IMR-90 (cell line): ENCODE data around the gene KCNT1. TPM values are rescaled to one million over a fixed set of nuclear protein-coding genes. Genes with fewer than 3 reads are reported as not detected.
A peak's percentile ranks its signal among the peaks of the same experiment; 100 is the strongest.

Source experiments
- ATAC-seq: fragments of 200-7000 bp; cut with Tn5 transposase; 2 replicates; pipeline ENCODE4 v1.9.1; 2020; ENCODE audit warnings: low read depth, mild to moderate bottlenecking, moderate library complexity
- BruUV-seq: library from RNA; stranded (reverse); fragments of 400-500 nt; replicated peaks from 2 replicates; lab custom pipeline; 2021; lab: Mats Ljungman, UMichigan
- CTCF ChIA-PET: fragments of 300-600 bp; formaldehyde crosslinking; extraction: SDS; loops from one replicate; lab custom pipeline; 2021; ENCODE audit warnings: antibody characterized with exemption; lab: Yijun Ruan, JAX
- POLR2A ChIA-PET: fragments of 300-600 bp; sonication (Branson Sonifier 250); formaldehyde crosslinking; loops from one replicate; lab custom pipeline; 2022; ENCODE audit warnings: antibody characterized with exemption; ENCODE audit not compliant: unreplicated experiment; lab: Charles Lee
- DNase-seq: peaks from one replicate; pipeline ENCODE4 v3.0.0; 2013
- H2AFZ ChIP-seq: replicated peaks from 2 replicates; pipeline ENCODE3; 2013; ENCODE audit warnings: low read length, mild to moderate bottlenecking; ENCODE audit not compliant: poor library complexity
- H2AK5ac ChIP-seq: 2 replicates; pipeline ENCODE4 v1.6.1; 2013; ENCODE audit warnings: low read depth, low read length, inconsistent platforms
- H2AK9ac ChIP-seq: replicated peaks from 2 replicates; pipeline ENCODE3; 2013; ENCODE audit warnings: mild to moderate bottlenecking, low read depth, low read length, moderate library complexity; ENCODE audit not compliant: poor library complexity
- H2BK120ac ChIP-seq: 2 replicates; pipeline ENCODE4 v1.6.1; 2013; ENCODE audit warnings: low read depth, low read length, inconsistent platforms
- H2BK15ac ChIP-seq: 3 replicates; pipeline ENCODE4 v1.6.1; 2013; ENCODE audit warnings: low read depth, low read length, inconsistent platforms
- H2BK20ac ChIP-seq: 2 replicates; pipeline ENCODE4 v1.6.1; 2013; ENCODE audit warnings: low read depth, mild to moderate bottlenecking, inconsistent platforms, low read length, moderate library complexity
- H2BK5ac ChIP-seq: 2 replicates; pipeline ENCODE4 v1.6.1; 2013; ENCODE audit warnings: mild to moderate bottlenecking, low read depth, low read length, inconsistent platforms; ENCODE audit not compliant: poor library complexity, severe bottlenecking
- H3K14ac ChIP-seq: replicated peaks from 2 replicates; pipeline ENCODE4 v1.6.1; 2013; ENCODE audit warnings: low read depth, low read length, inconsistent platforms
- H3K18ac ChIP-seq: 2 replicates; pipeline ENCODE4 v1.6.1; 2013; ENCODE audit warnings: low read depth, low read length, control low read depth
- H3K23ac ChIP-seq: 2 replicates; pipeline ENCODE4 v1.6.1; 2013; ENCODE audit warnings: low read depth, low read length, inconsistent platforms
- H3K27ac ChIP-seq: 2 replicates; pipeline ENCODE4 v1.5.1; 2013; ENCODE audit warnings: mild to moderate bottlenecking, control low read depth, low read length; ENCODE audit not compliant: insufficient read depth
- H3K27me3 ChIP-seq: 2 replicates; pipeline ENCODE4 v1.6.1; 2013; ENCODE audit warnings: low read length; ENCODE audit not compliant: control insufficient read depth, insufficient read depth
- H3K36me3 ChIP-seq: 2 replicates; pipeline ENCODE4 v1.6.1; 2013; ENCODE audit warnings: low read length, mixed read lengths; ENCODE audit not compliant: control insufficient read depth, insufficient read depth
- H3K4ac ChIP-seq: 2 replicates; pipeline ENCODE4 v1.6.1; 2013; ENCODE audit warnings: low read depth, low read length, inconsistent platforms
- H3K4me1 ChIP-seq: 2 replicates; pipeline ENCODE4 v1.6.1; 2013; ENCODE audit warnings: low read length, mixed read lengths; ENCODE audit not compliant: control insufficient read depth, insufficient read depth
- H3K4me2 ChIP-seq: 2 replicates; pipeline ENCODE4 v1.6.1; 2013; ENCODE audit warnings: low read depth, mild to moderate bottlenecking, control low read depth, low read length, moderate library complexity
- H3K4me3 ChIP-seq: 2 replicates; pipeline ENCODE4 v1.5.1; 2013; ENCODE audit warnings: low read depth, mild to moderate bottlenecking, control low read depth, low read length, moderate library complexity; ENCODE audit not compliant: insufficient read depth
- H3K56ac ChIP-seq: 2 replicates; pipeline ENCODE4 v1.6.1; 2013; ENCODE audit warnings: low read length, inconsistent platforms; ENCODE audit not compliant: insufficient read depth; ENCODE audit errors: extremely low read depth
- H3K79me1 ChIP-seq, 2 experiments: 2 replicates each; pipeline ENCODE4 v1.6.1; 2013; ENCODE audit warnings: low read length in 2 of 2, inconsistent platforms in 1 of 2, low read depth in 1 of 2
- H3K9ac ChIP-seq: 2 replicates; pipeline ENCODE4 v1.6.1; 2013; ENCODE audit warnings: low read depth, low read length, control low read depth
- H3K9me1 ChIP-seq: 2 replicates; pipeline ENCODE4 v1.6.1; 2013; ENCODE audit warnings: low read length, inconsistent platforms; ENCODE audit not compliant: insufficient read depth
- H3K9me3 ChIP-seq: 2 replicates; pipeline ENCODE4 v1.6.1; 2013; ENCODE audit warnings: low read length; ENCODE audit not compliant: control insufficient read depth, insufficient read depth
- H4K20me1 ChIP-seq: 2 replicates; pipeline ENCODE4 v1.6.1; 2013; ENCODE audit warnings: low read length, inconsistent platforms; ENCODE audit not compliant: insufficient read depth
- H4K5ac ChIP-seq: 2 replicates; pipeline ENCODE4 v1.6.1; 2013; ENCODE audit warnings: mild to moderate bottlenecking, low read depth, low read length, control low read depth
- H4K8ac ChIP-seq, 2 experiments: 2 replicates each; pipeline ENCODE4 v1.6.1; 2013; ENCODE audit warnings: low read depth in 2 of 2, low read length in 2 of 2, control low read depth in 1 of 2, inconsistent platforms in 1 of 2
- H4K91ac ChIP-seq: 2 replicates; pipeline ENCODE4 v1.6.1; 2013; ENCODE audit warnings: low read depth, low read length, inconsistent platforms; ENCODE audit not compliant: insufficient read depth
- NFE2L2 ChIP-seq: fragments of 150-350 bp; IDR thresholded peaks from 2 replicates; pipeline ENCODE4 v1.6.1; 2016; ENCODE audit warnings: low read depth, mild to moderate bottlenecking, low read length
- RCOR1 ChIP-seq: IDR thresholded peaks from 2 replicates; pipeline ENCODE4 v1.6.1; 2012; ENCODE audit warnings: mild to moderate bottlenecking, low read length, improper control_type of control experiment; ENCODE audit not compliant: insufficient replicate concordance
- WGBS, 2 experiments: methylation state at CpG; one replicate each; pipeline versions ENCODE4 v1.1.5 to v1.1.7; 2013; ENCODE audit warnings: missing lambda C conversion rate in 2 of 2; ENCODE audit not compliant: insufficient read length in 1 of 2; ENCODE audit errors: extremely low coverage in 2 of 2; 5-methylcytosine and 5-hydroxymethylcytosine counted together
- dilution Hi-C: fragments of 300-500 bp; cut with HindIII; formaldehyde crosslinking; loops from one replicate; pipeline ENCODE4 v1.14.3; 2018; ENCODE audit warnings: low sequenced_read_pairs; ENCODE audit not compliant: unreplicated experiment
- in situ Hi-C: fragments of 300-500 bp; cut with MboI; formaldehyde crosslinking; loops from 3 replicates; pipeline ENCODE4 v1.14.3; 2019; ENCODE audit warnings: low sequenced_read_pairs, inconsistent platforms, mixed read lengths
- intact Hi-C: fragments of 100-400 bp; cut with micrococcal nuclease; formaldehyde crosslinking; loops from 2 replicates; pipeline ENCODE4 v1.10.0; 2022
- polyA plus RNA-seq, 3 experiments: library from polyadenylated mRNA; depleted of rRNA; stranded (reverse); fragments of >200 nt; gene quantifications; 2 replicates each; pipeline ENCODE4 v1.2.3, GENCODE V29; 2012; ENCODE audit warnings: low replicate concordance in 1 of 3
- total RNA-seq: library from RNA; depleted of rRNA; stranded (reverse); fragments of >200 nt; gene quantifications from 2 replicates; pipeline ENCODE4 v1.2.3, GENCODE V29; 2012

Gene KCNT1
- total and polyA plus RNA-seq, 2 of the 4 experiments (the other 2 are of a cell fraction) = not detected

DNA sequence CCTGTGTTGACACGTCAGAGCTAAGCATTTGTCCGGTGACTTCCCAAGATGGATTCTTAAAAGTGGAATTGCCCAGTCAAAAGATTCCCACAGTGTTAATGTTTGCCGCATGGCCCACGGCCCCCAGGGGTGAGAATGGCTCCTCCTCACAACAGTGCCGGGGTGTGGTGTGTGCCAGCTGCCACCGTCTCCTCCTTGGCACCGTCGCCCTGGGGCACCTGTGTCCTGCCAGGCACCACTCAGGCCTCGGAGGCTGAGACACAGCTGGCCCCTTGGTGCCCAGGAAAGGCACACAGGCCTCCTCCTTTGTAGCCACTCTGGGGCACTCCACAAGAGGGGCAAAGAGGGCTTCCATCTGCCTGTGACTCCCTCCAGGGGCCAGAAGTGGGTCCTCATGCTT, 4.3 kb downstream of the KCNT1 start:
- dilution Hi-C loops (no loop called here), in situ Hi-C loops (loop anchor here (10.0 kb wide), 1 partner anchor 419 kb away; no protein-coding TSS in a partner anchor), intact Hi-C loops (no loop called here)
- no peaks in the 10 kb centered on the region for H3K36me3 ChIP-seq
- POLR2A ChIA-PET = no interaction called here
- no TSS peak for BruUV-seq
- H3K27me3 ChIP-seq = peaks cover 18% of the 10 kb centered on the region; the same call in 1 of the 2 replicates
- H3K27ac ChIP-seq = no peak overlapping the region
- H3K4me3 ChIP-seq = no peak overlapping the region
- H3K4ac ChIP-seq = no peak overlapping the region
- no peak overlapping the region for H2BK5ac ChIP-seq
- no peak overlapping the region for H3K56ac ChIP-seq
- no peak overlapping the region for H3K18ac ChIP-seq
- TF ChIP-seq NFE2L2 (no peak), RCOR1 (no peak)
- H2AFZ ChIP-seq = peak overlapping the region; percentile 21
- no peak overlapping the region for H4K8ac ChIP-seq
- H4K91ac ChIP-seq = no peak overlapping the region
- CTCF ChIA-PET = interaction anchor here (0.5 kb wide), 1 partner anchor 89 kb away, joined by 4 read pairs; no protein-coding TSS in a partner anchor
- H3K9ac ChIP-seq = no peak overlapping the region
- WGBS, 2 experiments = 77% methylated on average over 4 of the region's 9 CpGs; no CpG with 5 or more reads in 1 of the 2 experiments
- no peak overlapping the region for H2BK20ac ChIP-seq
- H3K4me2 ChIP-seq = no peak overlapping the region
- no peak overlapping the region for H3K23ac ChIP-seq
- peaks cover 1% of the 10 kb centered on the region; the same call in 1 of the 2 replicates for H3K4me1 ChIP-seq
- no peak overlapping the region for H2BK120ac ChIP-seq
- no peaks in the 10 kb centered on the region for H4K20me1 ChIP-seq
- no peak overlapping the region for H2BK15ac ChIP-seq
- no peaks in the 10 kb centered on the region for H3K9me1 ChIP-seq
- H2AK5ac ChIP-seq = no peak overlapping the region
- ATAC-seq (no peak), DNase-seq (no peak)
- H3K79me1 ChIP-seq = no peaks in the 10 kb centered on the region
- H3K14ac ChIP-seq = no peak overlapping the region
- H2AK9ac ChIP-seq = no peak overlapping the region
- H3K9me3 ChIP-seq = no peaks in the 10 kb centered on the region
- H4K5ac ChIP-seq = no peak overlapping the region
